Activated CD4-positive, alpha-beta T cell treated with anti-CD3 and anti-CD28 coated beads for 1 hour (primary cell): ENCODE results near the gene FILIP1.

Experiments used
- DNase-seq: peaks from one replicate; pipeline ENCODE4 v3.0.0-alpha.2; 2020

FILIP1 gene

GRCh38 chr6:75494290-75494689 lies 690 bp upstream of the FILIP1 start:
- DNase-seq = no peak

GRCh38 chr6:75492386-75493153 lies 1.0 kb downstream of the FILIP1 start:
- no peak for DNase-seq

- DNase-seq = no peak
These were observed 2.3 kb downstream of the FILIP1 start for GRCh38 chr6:75491291-75491690.

GRCh38 chr6:75490706-75491105 lies 2.9 kb downstream of the FILIP1 start:
- DNase-seq = no peak

GRCh38 chr6:75489025-75489424 lies 4.6 kb downstream of the FILIP1 start:
- no peak for DNase-seq

- DNase-seq = no peak
These were observed 5.6 kb downstream of the FILIP1 start for GRCh38 chr6:75488033-75488432.

GRCh38 chr6:75486850-75487518 lies 6.6 kb downstream of the FILIP1 start:
- DNase-seq = no peak

GRCh38 chr6:75484535-75484934 lies 9.1 kb downstream of the FILIP1 start:
- no peak for DNase-seq

GRCh38 chr6:75483136-75483952 lies 10.3 kb downstream of the FILIP1 start:
- DNase-seq = no peak

GRCh38 chr6:75481936-75482593 lies 11.5 kb downstream of the FILIP1 start:
- DNase-seq = no peak

GRCh38 chr6:75481394-75481793 lies 12.2 kb downstream of the FILIP1 start:
- no peak for DNase-seq

- DNase-seq = no peak
These were observed 13.2 kb downstream of the FILIP1 start for GRCh38 chr6:75480425-75480824.

- DNase-seq = no peak
These were observed 13.9 kb downstream of the FILIP1 start for GRCh38 chr6:75479712-75480111.

- DNase-seq = no peak
These were observed 14.7 kb downstream of the FILIP1 start for GRCh38 chr6:75478929-75479328.

- no peak for DNase-seq
These were observed 20.7 kb downstream of the FILIP1 start for GRCh38 chr6:75472885-75473284.

GRCh38 chr6:75467966-75468365 lies 25.6 kb downstream of the FILIP1 start:
- DNase-seq = no peak

- DNase-seq = no peak
These were observed 26.3 kb downstream of the FILIP1 start for GRCh38 chr6:75467284-75467683.

- no peak for DNase-seq
These were observed 27.0 kb downstream of the FILIP1 start for GRCh38 chr6:75466636-75467035.

- DNase-seq = no peak
These were observed 29.7 kb downstream of the FILIP1 start for GRCh38 chr6:75463908-75464307.

- DNase-seq = no peak
These were observed 30.5 kb downstream of the FILIP1 start for GRCh38 chr6:75463061-75463460.

GRCh38 chr6:75460681-75461080 lies 32.9 kb downstream of the FILIP1 start:
- no peak for DNase-seq

- DNase-seq = no peak
These were observed 34.7 kb downstream of the FILIP1 start for GRCh38 chr6:75458895-75459294.

- DNase-seq = no peak
These were observed 42.7 kb downstream of the FILIP1 start for GRCh38 chr6:75450903-75451302.
